SU-DHL-6 (cell line): ENCODE data around the gene CLCN1.
"Not testable (repeated sequence)": the region's sequence is repeated elsewhere in the genome, so short reads cannot be mapped to it uniquely, and the experiment has no call there.

Experiments
- H2AFZ ChIP-seq: fragments of 200-600 bp; sonication (generic); 2 replicates; pipeline ENCODE4 v1.6.1; 2014; ENCODE audit warnings: low read depth, mild to moderate bottlenecking, moderate library complexity, mixed read lengths, antibody characterized with exemption, low read length; ENCODE audit not compliant: severe bottlenecking
- H3F3A ChIP-seq: fragments of 200-600 bp; shearing (Covaris generic); 2 replicates; pipeline ENCODE4 v1.6.0; 2016; ENCODE audit warnings: antibody characterized with exemption, mild to moderate bottlenecking; ENCODE audit not compliant: insufficient read depth
- H3K27ac ChIP-seq: fragments of 200-600 bp; sonication (generic); 2 replicates; pipeline ENCODE4 v1.5.1; 2016; ENCODE audit warnings: low read depth, mild to moderate bottlenecking, low read length, moderate library complexity, mixed read lengths
- H3K27me3 ChIP-seq: fragments of 200-600 bp; sonication (generic), shearing (Covaris generic); 2 replicates; pipeline ENCODE4 v1.6.0; 2014; ENCODE audit warnings: mild to moderate bottlenecking, low read length
- H3K36me3 ChIP-seq: fragments of 200-600 bp; sonication (generic); 2 replicates; pipeline ENCODE4 v1.6.1; 2014; ENCODE audit warnings: mild to moderate bottlenecking, low read length, mixed read lengths
- H3K4me2 ChIP-seq: fragments of 300-600, 200-600 bp; shearing (Covaris generic), sonication (generic); 2 replicates; pipeline ENCODE4 v1.6.0; 2014; ENCODE audit warnings: low read length, low read depth, mild to moderate bottlenecking; ENCODE audit not compliant: poor library complexity, severe bottlenecking
- H3K4me3 ChIP-seq: fragments of 200-600 bp; sonication (generic); 2 replicates; pipeline ENCODE4 v1.5.1; 2014; ENCODE audit warnings: antibody characterized with exemption, low read length, mild to moderate bottlenecking, mixed read lengths; ENCODE audit not compliant: insufficient read depth, poor library complexity, severe bottlenecking
- H3K79me2 ChIP-seq: fragments of 200-600 bp; sonication (generic); 2 replicates; pipeline ENCODE4 v1.6.1; 2014; ENCODE audit warnings: mild to moderate bottlenecking, low read length, moderate library complexity; ENCODE audit not compliant: insufficient read depth
- H3K9ac ChIP-seq: fragments of 200-600 bp; sonication (generic); 2 replicates; pipeline ENCODE4 v1.7.0; 2014; ENCODE audit warnings: mild to moderate bottlenecking, low read length
- H3K9me2 ChIP-seq: fragments of 200-600 bp; sonication (generic); replicated peaks from 2 replicates; pipeline ENCODE4 v1.6.1; 2014; ENCODE audit warnings: low read length; ENCODE audit not compliant: insufficient read depth
- H3K9me3 ChIP-seq: fragments of 200-600 bp; sonication (generic); 2 replicates; pipeline ENCODE4 v1.6.1; 2014; ENCODE audit warnings: low read length, mixed read lengths; ENCODE audit not compliant: insufficient read depth
- H4K20me1 ChIP-seq: fragments of 200-600 bp; sonication (generic); 2 replicates; pipeline ENCODE4 v1.6.1; 2014; ENCODE audit warnings: low read depth, mild to moderate bottlenecking, antibody characterized with exemption, low read length, moderate library complexity, mixed read lengths
- EZH2phosphoT487 ChIP-seq: fragments of 200-600 bp; sonication (generic), shearing (Covaris generic); conservative IDR thresholded peaks from 2 replicates; pipeline ENCODE4 v1.6.1; 2018; ENCODE audit warnings: mild to moderate bottlenecking, antibody characterized with exemption, low read length, moderate library complexity, mixed read lengths
- TF ChIP-seq, protein P1 (sequence below): fragments of 200-600 bp; sonication (generic); IDR thresholded peaks from one replicate; pipeline ENCODE4 v1.5.1; 2017; ENCODE audit warnings: antibody characterized with exemption, mild to moderate bottlenecking, low read length, moderate library complexity; ENCODE audit not compliant: insufficient read depth, poor library complexity, severe bottlenecking

CLCN1 gene

DNA sequence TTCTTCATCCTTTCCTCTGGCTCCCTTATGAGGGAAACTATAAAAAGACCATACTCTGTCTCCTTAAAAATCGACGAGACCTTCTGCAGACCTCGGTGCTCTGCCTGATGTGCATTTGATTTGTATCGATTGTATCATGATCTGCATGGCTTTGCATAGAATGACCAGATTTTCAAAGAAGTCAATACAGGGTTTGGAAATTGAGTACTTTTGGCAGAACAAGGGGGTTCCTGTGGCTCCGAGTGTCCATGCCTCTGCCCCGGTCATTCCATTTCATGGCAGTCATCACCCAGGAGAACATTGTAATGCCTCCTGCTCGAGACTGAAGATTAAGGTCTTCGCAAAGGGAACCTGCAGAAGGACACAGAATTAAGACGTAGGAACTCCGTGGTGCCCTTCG lies 27.1 kb upstream of the CLCN1 start:
- H4K20me1 ChIP-seq = no peaks in the 10 kb centered on the region
- H3K9me3 ChIP-seq = no peaks in the 10 kb centered on the region
- H2AFZ ChIP-seq = peak overlapping the region; percentile 63
- H3K4me2 ChIP-seq = peak overlapping the region; percentile 93
- H3K4me3 ChIP-seq = peak overlapping the region; percentile 98
- TF ChIP-seq EZH2phosphoT487 = no peak
- TF ChIP-seq, protein P1, sequence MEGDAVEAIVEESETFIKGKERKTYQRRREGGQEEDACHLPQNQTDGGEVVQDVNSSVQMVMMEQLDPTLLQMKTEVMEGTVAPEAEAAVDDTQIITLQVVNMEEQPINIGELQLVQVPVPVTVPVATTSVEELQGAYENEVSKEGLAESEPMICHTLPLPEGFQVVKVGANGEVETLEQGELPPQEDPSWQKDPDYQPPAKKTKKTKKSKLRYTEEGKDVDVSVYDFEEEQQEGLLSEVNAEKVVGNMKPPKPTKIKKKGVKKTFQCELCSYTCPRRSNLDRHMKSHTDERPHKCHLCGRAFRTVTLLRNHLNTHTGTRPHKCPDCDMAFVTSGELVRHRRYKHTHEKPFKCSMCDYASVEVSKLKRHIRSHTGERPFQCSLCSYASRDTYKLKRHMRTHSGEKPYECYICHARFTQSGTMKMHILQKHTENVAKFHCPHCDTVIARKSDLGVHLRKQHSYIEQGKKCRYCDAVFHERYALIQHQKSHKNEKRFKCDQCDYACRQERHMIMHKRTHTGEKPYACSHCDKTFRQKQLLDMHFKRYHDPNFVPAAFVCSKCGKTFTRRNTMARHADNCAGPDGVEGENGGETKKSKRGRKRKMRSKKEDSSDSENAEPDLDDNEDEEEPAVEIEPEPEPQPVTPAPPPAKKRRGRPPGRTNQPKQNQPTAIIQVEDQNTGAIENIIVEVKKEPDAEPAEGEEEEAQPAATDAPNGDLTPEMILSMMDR = no peak
- no peaks in the 10 kb centered on the region for H3K9me2 ChIP-seq
- H3K9ac ChIP-seq = peak overlapping the region; percentile 93
- H3K36me3 ChIP-seq = 0 out of 2 replicates have a peak, but pooled peaks cover 8% of the 10 kb centered on the region
- peak overlapping the region; percentile 59 for H3K27ac ChIP-seq
- no peaks in the 10 kb centered on the region for H3F3A ChIP-seq
- peaks cover 36% of the 10 kb centered on the region for H3K79me2 ChIP-seq
- H3K27me3 ChIP-seq = no peaks in the 10 kb centered on the region

DNA sequence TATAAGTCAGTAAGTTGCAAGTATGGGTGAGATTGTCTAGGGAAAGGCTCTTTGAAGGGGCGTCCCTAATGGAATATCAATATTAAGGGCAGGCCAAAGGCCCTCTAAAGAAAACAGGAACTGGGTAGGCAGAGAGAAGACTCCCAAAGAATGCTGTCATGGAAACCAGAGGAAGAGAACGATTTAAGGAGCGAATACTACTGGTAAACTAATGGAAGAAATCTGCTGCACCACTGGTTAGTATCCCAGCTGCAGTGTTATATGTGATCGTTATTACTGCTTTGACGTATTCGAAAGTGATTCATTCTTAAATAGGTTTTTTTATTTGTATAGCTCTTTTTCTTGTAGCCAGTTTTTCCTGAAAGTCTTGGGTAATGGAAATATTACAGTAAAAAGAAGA lies 26.5 kb upstream of the CLCN1 start:
- H3K36me3 ChIP-seq = peaks cover 14% of the 10 kb centered on the region; the same call in 1 of the 2 replicates
- H2AFZ ChIP-seq = no peak overlapping the region
- TF ChIP-seq, protein P1 = no peak
- TF ChIP-seq EZH2phosphoT487 = no peak
- no peaks in the 10 kb centered on the region for H3F3A ChIP-seq
- H3K27ac ChIP-seq = peak overlapping the region; percentile 59; the same call in 1 of the 2 replicates
- no peaks in the 10 kb centered on the region for H4K20me1 ChIP-seq
- peaks cover 36% of the 10 kb centered on the region for H3K79me2 ChIP-seq
- no peaks in the 10 kb centered on the region for H3K9me3 ChIP-seq
- H3K4me2 ChIP-seq = peak overlapping the region; percentile 93
- no peaks in the 10 kb centered on the region for H3K9me2 ChIP-seq
- H3K9ac ChIP-seq = peak overlapping the region; percentile 93
- no peaks in the 10 kb centered on the region for H3K27me3 ChIP-seq
- peak overlapping the region; percentile 98 for H3K4me3 ChIP-seq

DNA sequence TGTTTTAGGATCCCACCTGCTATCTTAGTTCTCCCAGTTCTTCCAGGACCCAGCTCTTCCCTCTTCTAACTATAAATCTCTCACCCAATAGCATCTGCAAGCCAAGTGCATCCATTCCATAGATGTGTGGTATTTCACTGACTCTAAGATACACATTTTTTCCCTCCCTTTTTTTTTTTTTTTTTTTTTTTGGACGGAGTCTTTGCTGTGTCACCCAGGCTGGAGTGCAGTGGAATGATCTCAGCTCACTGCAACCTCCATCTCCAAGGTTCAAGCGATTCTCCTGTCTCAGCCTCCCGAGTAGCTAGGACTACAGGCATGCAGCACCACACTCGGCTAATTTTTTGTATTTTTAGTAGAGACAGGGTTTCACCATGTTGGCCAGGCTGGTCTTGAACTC lies 26.0 kb upstream of the CLCN1 start:
- not testable (repeated sequence) for H3K27me3 ChIP-seq, H3F3A ChIP-seq, H4K20me1 ChIP-seq, H3K9me3 ChIP-seq, H3K27ac ChIP-seq, H2AFZ ChIP-seq, H3K9me2 ChIP-seq
- H3K4me3 ChIP-seq = peak overlapping the region; percentile 98
- H3K79me2 ChIP-seq = peaks cover 36% of the 10 kb centered on the region
- H3K36me3 ChIP-seq = peaks cover 18% of the 10 kb centered on the region; the same call in 1 of the 2 replicates
- peak overlapping the region; percentile 93 for H3K9ac ChIP-seq
- peak overlapping the region; percentile 93 for H3K4me2 ChIP-seq

DNA sequence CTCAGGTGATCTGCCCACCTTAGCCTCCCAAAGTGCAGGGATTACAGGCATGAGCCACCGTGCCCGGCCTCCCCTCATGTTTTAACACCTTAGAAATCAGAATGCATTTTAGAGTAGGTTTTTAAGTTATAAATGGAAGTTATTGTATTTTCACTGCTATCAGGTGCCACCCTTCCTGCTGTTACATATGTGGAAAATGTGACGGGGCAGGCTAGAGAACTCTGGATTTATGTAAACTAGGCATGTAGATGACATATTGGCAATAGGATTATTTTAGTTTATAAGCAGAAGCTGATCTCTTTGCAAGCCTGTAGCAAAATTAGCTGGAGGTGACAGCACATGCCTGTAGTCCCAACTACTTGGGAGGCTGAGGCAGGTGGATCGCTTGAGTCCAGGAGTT lies 25.6 kb upstream of the CLCN1 start:
- Histone ChIP-seq H3K27ac (no peak overlapping the region), H3K9ac (no peak overlapping the region), H3K9me3 (no peaks in the 10 kb centered on the region), H3K9me2 (no peaks in the 10 kb centered on the region), H3K79me2 (peaks cover 36% of the 10 kb centered on the region), H3F3A (no peaks in the 10 kb centered on the region), H3K4me3 (no peak overlapping the region), H4K20me1 (no peaks in the 10 kb centered on the region), H3K4me2 (peak overlapping the region; percentile 93), H2AFZ (no peak overlapping the region), H3K36me3 (peaks cover 20% of the 10 kb centered on the region; the same call in 1 of the 2 replicates), H3K27me3 (no peaks in the 10 kb centered on the region)
- TF ChIP-seq EZH2phosphoT487 = no peak
- TF ChIP-seq, protein P1 = no peak
